ENCODE measurements around the gene SERPINE3.

DNA sequence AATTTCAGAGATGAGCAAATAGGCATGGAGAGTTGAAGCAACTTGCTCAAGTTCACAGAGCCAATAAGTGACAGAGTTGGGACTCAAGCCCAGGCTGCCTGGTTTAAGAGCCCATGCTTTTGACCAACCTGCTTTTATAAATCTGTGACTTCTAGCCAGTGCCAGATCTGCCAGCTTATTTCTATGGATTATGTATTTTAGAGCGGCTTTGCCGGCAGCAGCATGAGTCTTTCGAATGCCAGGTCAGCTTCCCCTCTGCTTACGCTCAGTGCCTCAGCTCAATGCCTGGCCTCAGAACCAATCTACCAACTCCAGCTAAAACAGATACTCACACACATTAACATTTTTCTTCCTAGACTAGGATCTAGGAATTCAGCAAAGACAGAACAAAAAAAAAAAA is 2.3 kb downstream of the SERPINE3 start:
- TF ChIP-seq YY1 (IDR thresholded peaks at IDR 0.05; ENCODE audit: insufficient read depth, insufficient read length), result no peak
- TF ChIP-seq SUZ12 (IDR thresholded peaks at IDR 0.05; ENCODE audit: extremely low read depth, insufficient read depth, insufficient read length), result no peak
